ENCODE data around the gene GRIK4. TPM values are rescaled to one million over a fixed set of nuclear protein-coding genes. Genes with fewer than 3 reads are reported as not detected.

The GRIK4 gene
- polyA plus RNA-seq, 1 of the 3 experiments (the other 2 are of a cell fraction): 0.03 TPM

DNA sequence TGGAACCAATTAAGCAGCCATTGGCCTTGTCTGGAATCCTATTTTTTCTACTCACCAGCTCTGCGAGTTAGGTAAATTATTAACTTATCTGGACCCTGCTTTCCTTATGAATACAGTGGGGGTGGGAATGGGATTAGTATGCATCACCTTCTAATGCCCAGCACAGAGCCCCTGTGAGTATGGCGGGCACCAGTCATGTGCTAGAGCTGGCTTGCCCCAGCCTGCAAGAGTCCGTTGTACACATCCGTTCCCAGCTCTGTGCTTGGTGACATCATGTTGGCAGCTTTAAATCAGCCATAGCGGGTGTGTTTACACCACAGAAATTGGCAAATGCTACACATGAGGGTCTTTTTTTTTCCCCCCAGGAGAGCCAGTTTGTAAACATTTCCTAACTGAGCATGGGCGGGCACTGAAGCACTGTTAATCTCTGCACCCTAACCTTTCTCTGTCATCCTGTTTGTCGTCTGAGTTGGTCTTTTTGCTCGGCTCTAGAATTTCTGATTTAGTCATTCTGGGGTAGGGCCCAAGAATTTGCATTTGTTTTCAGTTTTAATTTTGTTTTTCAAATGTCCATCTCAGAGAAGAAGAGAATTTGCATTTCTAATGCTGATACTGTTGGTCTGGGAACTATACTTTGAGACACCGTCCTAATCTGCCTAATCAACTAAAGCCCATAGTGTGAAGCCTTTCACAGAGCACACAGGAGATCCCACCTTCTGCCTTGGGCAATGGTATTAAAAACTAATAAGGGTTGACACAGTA is 382.1 kb downstream of the GRIK4 start:
- Histone ChIP-seq H2AFZ (ENCODE audit: low read depth) (no peak overlapping the region), H3K79me2 (ENCODE audit: insufficient read depth) (no peaks in the 10 kb centered on the region), H3K4me3 (ENCODE audit: low read depth in 2 of 2, low read length in 1 of 2) (no peak overlapping the region), H3K9ac (no peak overlapping the region), H3K27me3 (ENCODE audit: insufficient read depth) (no peaks in the 10 kb centered on the region), H3F3A (replicated peaks; ENCODE audit: insufficient read depth) (no peaks in the 10 kb centered on the region), H3K27ac (ENCODE audit: low read depth in 2 of 2, low read length in 1 of 2) (no peak overlapping the region), H3K36me3 (replicated peaks in 1 of 2; ENCODE audit: control insufficient read depth in 1 of 2, insufficient read depth in 2 of 2, low read length in 1 of 2) (no peaks in the 10 kb centered on the region), H3K4me2 (no peak overlapping the region), H3K4me1 (ENCODE audit: control insufficient read depth in 1 of 2, insufficient read depth in 2 of 2, low read depth in 1 of 2, low read length in 1 of 2) (peaks cover 0 to 13% of the 10 kb centered on the region in 2 experiments; a peak in 1 of 4 replicates), H3K9me3 (no peaks in the 10 kb centered on the region), H3K9me2 (no peaks in the 10 kb centered on the region), H4K20me1 (ENCODE audit: insufficient read depth) (no peaks in the 10 kb centered on the region)
- no peak for DNase-seq
- no peak for TF ChIP-seq EZH2phosphoT487 (IDR thresholded peaks at IDR 0.05; ENCODE audit: borderline replicate concordance, low read depth)
- 57% methylated on average over 7 of the region's 9 CpGs for WGBS (ENCODE audit: low lambda C conversion rate)
- CTCF ChIA-PET: interaction anchor here (0.9 to 1.6 kb wide), 3 partner anchors 19 to 356 kb away, joined by 3 read pairs; no protein-coding TSS in a partner anchor
- POLR2A ChIA-PET: no interaction called here

DNA sequence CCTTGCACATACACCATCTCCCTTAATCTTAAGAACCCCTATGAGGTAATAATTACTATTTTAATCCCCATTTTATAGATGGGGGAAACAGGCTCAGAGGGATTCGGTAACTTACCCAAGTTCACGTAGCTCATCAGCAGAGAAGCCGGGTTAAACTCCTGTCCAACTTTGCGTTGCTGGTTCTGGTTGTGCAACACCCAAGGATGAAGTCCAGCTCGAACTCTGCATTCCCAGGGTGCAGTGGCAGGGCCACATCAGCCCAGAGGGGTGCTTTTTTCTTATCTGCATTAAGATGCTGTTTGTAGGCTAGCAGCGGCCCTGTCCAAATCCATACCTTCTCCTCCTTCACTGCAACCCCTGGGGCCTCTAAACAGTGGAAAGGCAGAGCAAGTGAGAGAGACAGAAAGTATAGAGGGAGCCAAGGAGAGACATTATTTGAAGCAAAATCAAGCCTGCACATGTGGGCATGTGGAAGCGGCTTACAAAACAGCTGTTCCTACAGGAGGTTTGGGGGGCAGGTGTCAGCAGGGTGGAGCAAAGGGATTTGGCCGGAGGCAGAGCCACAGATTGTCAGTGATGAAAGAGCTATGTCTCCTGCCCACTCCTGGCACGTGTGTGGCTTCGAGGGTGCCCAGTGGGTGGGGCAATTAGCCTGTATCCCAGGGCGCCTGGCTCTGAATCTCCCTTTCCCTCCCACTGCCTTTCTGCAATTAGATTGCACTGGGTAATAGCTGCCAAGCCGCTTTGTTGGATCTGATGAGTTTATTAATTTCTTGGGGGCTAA is 382.8 kb downstream of the GRIK4 start:
- Histone ChIP-seq H3K79me2 (ENCODE audit: insufficient read depth) (no peaks in the 10 kb centered on the region), H3K36me3 (replicated peaks in 1 of 2; ENCODE audit: control insufficient read depth in 1 of 2, insufficient read depth in 2 of 2, low read length in 1 of 2) (no peaks in the 10 kb centered on the region), H3K4me3 (ENCODE audit: low read depth in 2 of 2, low read length in 1 of 2) (no peak overlapping the region), H4K20me1 (ENCODE audit: insufficient read depth) (no peaks in the 10 kb centered on the region), H3K4me2 (no peak overlapping the region), H3K9me2 (no peaks in the 10 kb centered on the region), H2AFZ (ENCODE audit: low read depth) (no peak overlapping the region), H3F3A (replicated peaks; ENCODE audit: insufficient read depth) (no peaks in the 10 kb centered on the region), H3K27ac (ENCODE audit: low read depth in 2 of 2, low read length in 1 of 2) (no peak overlapping the region), H3K9ac (no peak overlapping the region), H3K27me3 (ENCODE audit: insufficient read depth) (no peaks in the 10 kb centered on the region), H3K4me1 (ENCODE audit: control insufficient read depth in 1 of 2, insufficient read depth in 2 of 2, low read depth in 1 of 2, low read length in 1 of 2) (peaks cover 0 to 16% of the 10 kb centered on the region in 2 experiments; a peak in 1 of 4 replicates), H3K9me3 (no peaks in the 10 kb centered on the region)
- peak; percentile 30 for DNase-seq
- WGBS (ENCODE audit: low lambda C conversion rate): 50% methylated on average over 11 of the region's 12 CpGs
- POLR2A ChIA-PET: no interaction called here
- no peak for TF ChIP-seq FOXJ3 (CRISPR knock-in tag; IDR thresholded peaks at IDR 0.05)
- no peak for TF ChIP-seq JUND (IDR thresholded peaks at IDR 0.05)
- no peak for TF ChIP-seq TEAD4 (IDR thresholded peaks at IDR 0.05; ENCODE audit: borderline replicate concordance, insufficient read depth)
- TF ChIP-seq, protein P1, sequence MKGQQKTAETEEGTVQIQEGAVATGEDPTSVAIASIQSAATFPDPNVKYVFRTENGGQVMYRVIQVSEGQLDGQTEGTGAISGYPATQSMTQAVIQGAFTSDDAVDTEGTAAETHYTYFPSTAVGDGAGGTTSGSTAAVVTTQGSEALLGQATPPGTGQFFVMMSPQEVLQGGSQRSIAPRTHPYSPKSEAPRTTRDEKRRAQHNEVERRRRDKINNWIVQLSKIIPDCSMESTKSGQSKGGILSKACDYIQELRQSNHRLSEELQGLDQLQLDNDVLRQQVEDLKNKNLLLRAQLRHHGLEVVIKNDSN (IDR thresholded peaks at IDR 0.05; ENCODE audit: borderline replicate concordance, low read depth): no peak
- TF ChIP-seq TAF1 (IDR thresholded peaks at IDR 0.05; ENCODE audit: borderline replicate concordance, low read depth, low read length): no peak
- no peak for TF ChIP-seq YY1 (IDR thresholded peaks at IDR 0.05; ENCODE audit: low read depth)
- TF ChIP-seq, protein P2, sequence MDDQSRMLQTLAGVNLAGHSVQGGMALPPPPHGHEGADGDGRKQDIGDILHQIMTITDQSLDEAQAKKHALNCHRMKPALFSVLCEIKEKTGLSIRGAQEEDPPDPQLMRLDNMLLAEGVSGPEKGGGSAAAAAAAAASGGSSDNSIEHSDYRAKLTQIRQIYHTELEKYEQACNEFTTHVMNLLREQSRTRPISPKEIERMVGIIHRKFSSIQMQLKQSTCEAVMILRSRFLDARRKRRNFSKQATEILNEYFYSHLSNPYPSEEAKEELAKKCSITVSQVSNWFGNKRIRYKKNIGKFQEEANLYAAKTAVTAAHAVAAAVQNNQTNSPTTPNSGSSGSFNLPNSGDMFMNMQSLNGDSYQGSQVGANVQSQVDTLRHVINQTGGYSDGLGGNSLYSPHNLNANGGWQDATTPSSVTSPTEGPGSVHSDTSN (IDR thresholded peaks at IDR 0.05): no peak
- TF ChIP-seq NRF1 (IDR thresholded peaks at IDR 0.05; ENCODE audit: low read depth, low read length): no peak
- TF ChIP-seq, protein P3, sequence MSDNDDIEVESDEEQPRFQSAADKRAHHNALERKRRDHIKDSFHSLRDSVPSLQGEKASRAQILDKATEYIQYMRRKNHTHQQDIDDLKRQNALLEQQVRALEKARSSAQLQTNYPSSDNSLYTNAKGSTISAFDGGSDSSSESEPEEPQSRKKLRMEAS (IDR thresholded peaks at IDR 0.05; ENCODE audit: low read depth): no peak
- no peak for TF ChIP-seq FOXM1 (IDR thresholded peaks at IDR 0.05; ENCODE audit: low read depth)
- no peak for TF ChIP-seq CHD2 (IDR thresholded peaks at IDR 0.05; ENCODE audit: low read length, partially characterized antibody)
- CTCF ChIA-PET: interaction anchor here (0.9 to 1.8 kb wide), 5 partner anchors 18 to 383 kb away, joined by 3 to 5 read pairs (median 4); partner anchors contain the start of gene GRIK4

All from SK-N-SH (cell line).